SW480 (cell line): ENCODE data around the gene CP.

ENCODE experiments used
- DNase-seq: peaks from one replicate; pipeline ENCODE4 v3.0.0-alpha.2; 2016; ENCODE audit warnings: low spot score

CP gene

GRCh38 chr3:149186219-149186618 is 35.4 kb downstream of the CP start:
- no peak for DNase-seq

GRCh38 chr3:149181182-149181581 is 40.4 kb downstream of the CP start:
- no peak for DNase-seq

- DNase-seq, result peak; percentile 41
Measured at GRCh38 chr3:149180057-149180573, 41.5 kb downstream of the CP start.

GRCh38 chr3:149179220-149179619 is 42.4 kb downstream of the CP start:
- no peak for DNase-seq

DNA sequence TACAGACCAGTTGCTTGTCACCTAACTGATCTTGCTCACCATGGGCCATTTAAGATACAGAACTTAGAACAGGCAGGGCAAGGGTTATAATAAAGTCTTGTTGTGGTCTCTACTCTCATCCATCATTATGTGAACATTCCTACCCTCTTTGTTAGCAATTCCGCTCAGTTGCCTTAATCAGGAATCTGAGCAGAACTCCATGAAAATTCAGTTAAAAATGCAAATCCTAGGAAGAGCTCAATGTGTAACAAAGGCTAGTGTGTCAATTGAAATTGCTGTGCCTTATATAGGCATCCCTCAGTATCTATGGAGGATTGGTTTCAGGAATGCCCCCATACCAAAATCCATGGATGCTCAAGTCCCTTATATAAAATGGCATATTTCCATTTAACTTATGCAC is 44.5 kb downstream of the CP start:
- DNase-seq, result no peak

- no peak for DNase-seq
Measured at GRCh38 chr3:149174901-149175300, 46.7 kb downstream of the CP start.

- DNase-seq, result no peak
Measured at GRCh38 chr3:149170672-149171071, 51.0 kb downstream of the CP start.

GRCh38 chr3:149167898-149168297 is 53.7 kb downstream of the CP start:
- DNase-seq, result no peak

DNA sequence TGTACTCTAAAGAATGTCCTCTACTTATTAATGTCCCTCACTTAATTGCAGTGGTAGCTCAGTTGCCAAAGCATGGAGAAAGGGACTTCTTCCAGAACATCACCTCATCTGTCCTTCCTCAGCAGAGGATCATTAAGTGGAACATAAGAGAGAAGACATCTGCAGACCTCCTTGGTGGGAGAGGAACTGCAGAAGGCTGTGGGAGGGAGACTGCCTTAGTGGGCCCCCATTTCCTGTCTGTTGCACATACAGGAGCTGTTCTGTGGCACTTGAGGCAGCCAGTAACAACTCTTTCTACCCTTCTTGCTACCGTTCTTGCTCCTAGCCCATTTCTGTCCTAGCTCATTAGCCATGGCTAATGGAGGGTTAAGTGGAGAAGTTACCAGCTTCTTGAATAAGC is 58.6 kb downstream of the CP start:
- DNase-seq, result no peak

DNA sequence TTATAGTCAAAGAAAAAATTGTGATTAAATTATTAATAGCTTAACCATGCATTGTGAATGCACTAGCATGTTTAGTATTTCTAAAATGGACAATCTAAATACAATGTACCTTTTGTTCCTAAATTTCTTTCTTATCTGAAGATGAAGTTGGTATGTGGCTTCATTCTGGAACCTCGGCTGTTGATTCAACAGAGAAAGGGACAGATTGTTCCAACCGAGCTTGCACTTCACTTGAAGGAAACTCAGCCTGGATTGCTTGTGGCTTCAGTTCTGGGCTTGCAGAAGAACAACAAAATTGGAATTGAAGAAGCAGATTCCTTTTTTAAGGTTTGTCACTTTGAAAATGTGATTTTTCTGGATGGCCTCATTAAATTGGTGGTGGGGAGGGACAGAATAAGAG is 59.6 kb downstream of the CP start:
- no peak for DNase-seq

GRCh38 chr3:149160754-149161300 is 60.8 kb downstream of the CP start:
- no peak for DNase-seq

DNA sequence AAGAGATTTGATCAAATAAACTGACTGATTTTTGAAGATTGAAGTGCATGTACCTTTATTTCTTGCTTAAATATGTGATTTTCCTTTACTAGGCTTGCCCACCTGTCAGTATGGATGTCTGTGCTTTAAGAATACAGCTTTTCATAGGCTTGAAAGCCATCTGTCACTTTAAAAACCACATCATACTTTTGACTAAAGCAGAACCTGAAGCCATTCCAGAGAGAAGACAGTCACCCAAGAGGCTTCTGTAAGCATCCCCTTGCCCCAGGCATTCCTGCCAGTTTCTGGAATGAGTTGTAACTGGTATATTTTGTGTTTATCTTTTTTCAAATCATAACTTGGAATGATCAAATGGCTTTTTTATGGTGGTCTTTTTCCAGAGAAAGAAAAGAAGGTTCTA is 68.2 kb downstream of the CP start:
- DNase-seq, result no peak

DNA sequence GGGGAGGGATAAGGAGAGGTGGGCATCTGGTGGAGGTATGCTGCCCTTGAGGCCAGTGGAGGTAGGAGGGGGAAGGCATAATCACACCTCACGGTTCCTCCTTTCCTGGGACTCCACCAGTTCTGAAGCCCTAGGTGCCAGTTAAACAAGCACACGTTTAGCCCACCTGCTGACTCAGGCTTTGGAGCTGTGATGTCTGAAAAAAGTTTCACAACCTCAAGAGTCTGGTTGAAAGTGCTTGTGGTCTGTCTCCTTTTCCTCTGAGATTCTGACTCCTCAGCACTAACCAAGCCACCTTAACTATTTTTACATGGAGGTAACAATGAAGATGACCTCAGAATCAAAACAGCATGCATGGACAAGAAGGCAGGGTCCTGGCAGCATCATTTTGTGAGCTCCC is 69.2 kb downstream of the CP start:
- no peak for DNase-seq

DNA sequence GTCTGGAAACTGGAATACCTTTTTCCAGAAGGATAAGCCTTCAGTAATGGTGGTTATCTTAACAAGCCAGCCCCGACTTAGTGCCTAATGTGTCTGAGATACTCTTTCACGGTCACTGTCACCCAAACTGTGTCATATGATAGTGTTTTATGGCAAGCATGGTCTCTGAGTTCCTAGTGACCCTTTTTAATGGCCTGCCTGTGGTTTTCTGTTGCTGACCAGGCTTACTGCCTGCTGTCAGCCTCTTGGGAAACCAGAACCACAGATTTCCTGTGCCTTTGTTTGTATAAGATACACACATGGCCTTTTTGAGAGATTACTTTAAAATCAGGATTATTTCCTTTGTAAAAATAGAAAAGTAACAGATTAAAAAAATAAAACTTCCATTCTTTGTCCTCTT is 69.8 kb downstream of the CP start:
- peak; percentile 49 for DNase-seq

- no peak for DNase-seq
Measured at GRCh38 chr3:149150436-149150835, 71.2 kb downstream of the CP start.

DNA sequence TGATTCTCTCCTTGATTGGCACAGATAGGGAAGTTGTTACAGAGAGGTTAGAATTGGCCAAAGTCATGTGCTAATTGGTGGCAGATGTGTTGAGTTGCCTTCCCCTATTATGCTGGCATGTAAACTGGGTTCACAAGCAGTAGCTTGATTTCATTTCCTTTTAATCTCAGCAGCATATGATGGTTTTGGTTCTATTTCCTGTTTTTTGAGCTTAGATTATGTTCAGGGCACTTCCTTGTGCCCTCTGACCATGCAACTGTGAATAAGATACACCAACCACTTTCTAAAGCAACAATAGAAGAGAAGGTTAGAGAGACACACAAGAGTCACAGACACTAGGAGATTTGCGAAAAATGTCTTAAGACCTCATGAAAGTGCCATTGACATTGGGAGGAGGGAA is 75.7 kb downstream of the CP start:
- DNase-seq, result no peak

GRCh38 chr3:149145356-149145755 is 76.3 kb downstream of the CP start:
- DNase-seq, result no peak

DNA sequence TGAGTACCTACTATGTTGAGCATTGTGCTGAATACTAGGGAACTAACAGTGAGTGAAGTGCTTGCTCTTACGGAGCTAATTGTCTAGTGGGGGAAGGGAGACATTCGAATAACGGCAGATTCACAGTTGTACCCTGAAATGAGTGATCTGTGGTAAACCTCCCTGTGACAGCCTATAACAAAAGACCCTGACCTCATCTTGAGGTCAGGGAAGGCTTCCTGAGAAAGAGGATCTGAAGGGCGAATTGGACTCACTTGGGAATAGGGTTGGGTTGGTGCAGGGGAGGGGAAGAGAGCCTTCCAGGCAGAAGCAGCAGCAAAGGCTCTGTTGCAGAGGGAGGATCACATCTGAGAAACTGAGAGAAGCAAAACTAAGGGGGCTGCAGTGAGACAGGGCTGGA is 78.9 kb downstream of the CP start:
- no peak for DNase-seq

DNA sequence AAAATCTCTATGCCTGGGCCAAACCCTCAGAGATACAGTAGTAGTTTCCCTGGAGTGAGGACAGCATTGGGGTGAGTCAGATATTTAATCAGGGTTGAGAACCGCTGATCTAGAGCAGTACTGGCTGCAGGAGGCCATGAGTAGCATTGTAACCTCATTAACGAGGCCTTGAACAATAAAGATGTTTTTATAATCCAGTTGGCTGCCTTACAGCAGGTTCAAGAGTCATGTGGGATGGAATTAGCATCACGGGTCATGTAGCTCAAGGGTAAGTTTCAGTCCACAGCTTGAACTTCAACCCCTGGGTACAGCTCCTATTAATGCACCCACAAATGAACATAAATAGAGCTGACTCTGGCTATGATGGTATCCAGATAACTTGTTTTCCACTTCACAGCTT is 87.1 kb downstream of the CP start:
- DNase-seq, result no peak

DNA sequence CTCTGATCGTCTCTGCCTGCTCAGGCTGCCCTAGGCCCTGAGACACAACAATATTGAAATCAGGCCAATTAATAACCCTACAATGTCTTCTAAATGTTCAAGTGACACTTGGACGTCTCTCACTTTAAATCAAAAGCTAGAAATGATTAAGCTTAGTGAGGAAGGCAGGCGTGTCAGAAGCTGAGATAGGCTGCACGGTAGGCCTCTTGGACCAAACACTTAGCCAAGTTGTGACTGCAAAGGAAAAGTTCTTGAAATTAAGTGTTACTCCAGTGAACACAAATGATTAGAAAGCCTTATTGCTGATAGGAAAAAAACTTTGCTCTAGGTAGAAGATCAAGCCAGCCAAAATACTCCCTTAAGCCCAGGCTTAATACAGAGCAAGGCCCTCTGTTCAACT is 90.0 kb downstream of the CP start:
- no peak for DNase-seq

GRCh38 chr3:149129326-149130205 is 92.1 kb downstream of the CP start, which contains the start of gene HPS3:
Gene HPS3, plus strand, starts transcription at chr3:149129638. Its CDS starts 86 bp downstream, at chr3:149129724.
- peak; percentile 91 for DNase-seq

DNA sequence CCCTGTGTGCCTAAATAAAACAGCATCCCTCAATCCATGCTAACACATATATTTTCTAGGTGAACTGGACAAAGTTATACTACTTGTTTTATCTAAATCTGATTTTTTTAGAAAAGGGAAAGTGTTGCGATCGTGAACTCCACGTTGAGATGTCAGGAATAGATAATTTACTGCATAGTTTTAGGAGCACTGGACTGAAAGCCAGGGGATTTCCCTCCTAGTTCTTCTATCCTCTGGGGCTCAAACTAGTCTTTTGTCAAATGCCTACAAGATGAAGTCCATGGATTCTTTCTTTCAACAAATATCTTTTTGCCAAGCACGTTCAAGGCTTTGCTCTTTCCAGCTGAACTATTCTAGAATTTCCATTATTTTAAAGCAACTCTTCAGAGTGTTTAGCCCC is 92.8 kb downstream of the CP start:
- DNase-seq, result no peak

- no peak for DNase-seq
Measured at GRCh38 chr3:149122721-149123578, 98.7 kb downstream of the CP start.
